K562 (cell line): ENCODE data around the gene CYSRT1. TPM values are rescaled to one million over a fixed set of nuclear protein-coding genes. Genes with fewer than 3 reads are reported as not detected.

ENCODE experiments used
- ATAC-seq: fragments of 200-7000 bp; cut with Tn5 transposase; 3 replicates; pipeline ENCODE4 v1.9.1; 2020; ENCODE audit warnings: moderate library complexity
- BruUV-seq: library from RNA; stranded (reverse); fragments of 400-500 nt; replicated peaks from 2 replicates; lab custom pipeline; 2021; lab: Mats Ljungman, UMichigan
- CTCF ChIA-PET: fragments of 300-600 bp; formaldehyde crosslinking; extraction: SDS; loops from one replicate; lab custom pipeline; 2021; ENCODE audit warnings: low intra/inter-chr PET ratio; lab: Yijun Ruan, JAX
- POLR2A ChIA-PET: fragments of 300-600, 350-650 bp; sonication (Branson Sonifier 250); formaldehyde crosslinking; extraction: SDS; loops from one replicate; lab custom pipeline; 2021; ENCODE audit warnings: antibody characterized with exemption, inconsistent platforms; lab: Yijun Ruan, JAX
- DNase-seq, 4 experiments: peaks; one replicate each; pipeline versions ENCODE4 v3.0.0 to v3.0.0-alpha.2; 2011 to 2018; ENCODE audit warnings: low spot score in 3 of 4, mixed read lengths in 3 of 4; ENCODE audit errors: extremely low read depth in 1 of 4
- FAIRE-seq: peaks from 2 replicates; lab custom pipeline; 2011; peaks lifted over from hg19 to GRCh38; lab: Jason Lieb, UNC
- H2AFZ ChIP-seq: 2 replicates; pipeline ENCODE4 v1.6.0; 2011; ENCODE audit warnings: low read depth, low read length, control low read depth, inconsistent platforms
- H3K27ac ChIP-seq: fragments of 200-600 bp; 3 replicates; pipeline ENCODE4 v1.8.0; 2011; ENCODE audit warnings: low read depth, mild to moderate bottlenecking, control low read depth, inconsistent platforms, low read length, moderate library complexity, mixed read lengths; ENCODE audit errors: extremely low read depth
- H3K27me3 ChIP-seq, 2 experiments: fragments of 300-600 bp in 1 of 2; 2 replicates in 1 of 2; 3 replicates in 1 of 2; pipeline versions ENCODE4 v1.6.0 to v1.8.0; 2011; ENCODE audit warnings: inconsistent platforms in 2 of 2, low read length in 2 of 2, mild to moderate bottlenecking in 1 of 2, mixed read lengths in 1 of 2, moderate library complexity in 1 of 2; ENCODE audit not compliant: control insufficient read depth in 2 of 2, insufficient read depth in 2 of 2
- H3K36me3 ChIP-seq: fragments of 300-600 bp; 3 replicates; pipeline ENCODE4 v1.8.0; 2011; ENCODE audit warnings: mild to moderate bottlenecking, low read length, inconsistent platforms; ENCODE audit not compliant: control insufficient read depth, insufficient read depth
- H3K4me1 ChIP-seq, 2 experiments: fragments of 200-600 bp in 1 of 2; replicated peaks in 1 of 2; 2 replicates in 1 of 2; 3 replicates in 1 of 2; pipeline versions ENCODE4 v1.5.1 to v1.8.0; 2011; ENCODE audit warnings: inconsistent platforms in 2 of 2, low read length in 2 of 2, mild to moderate bottlenecking in 1 of 2, mixed read lengths in 1 of 2, moderate library complexity in 1 of 2; ENCODE audit not compliant: control insufficient read depth in 2 of 2, insufficient read depth in 2 of 2
- H3K4me2 ChIP-seq: 2 replicates; pipeline ENCODE4 v1.6.1; 2011; ENCODE audit warnings: low read length, control low read depth, inconsistent platforms, mixed read lengths; ENCODE audit not compliant: insufficient read depth
- H3K4me3 ChIP-seq: fragments of 200-600 bp; sonication (generic), shearing (Covaris generic); 2 replicates; pipeline ENCODE4 v1.5.1; 2016; ENCODE audit warnings: control low read depth, inconsistent platforms
- H3K79me2 ChIP-seq: fragments of 200-600 bp; 3 replicates; pipeline ENCODE4 v1.8.0; 2011; ENCODE audit warnings: low read length, inconsistent platforms; ENCODE audit not compliant: control insufficient read depth, insufficient read depth
- H3K9ac ChIP-seq, 2 experiments: 2 replicates each; pipeline versions ENCODE4 v1.6.0 to v1.6.1; 2011; ENCODE audit warnings: low read depth in 2 of 2, low read length in 2 of 2, control low read depth in 1 of 2, inconsistent platforms in 1 of 2, mild to moderate bottlenecking in 1 of 2, mixed read lengths in 1 of 2; ENCODE audit not compliant: insufficient read depth in 1 of 2
- H3K9me1 ChIP-seq: one replicate; pipeline ENCODE4 v1.6.0; 2011; ENCODE audit warnings: inconsistent platforms, mild to moderate bottlenecking, low read length, moderate library complexity; ENCODE audit not compliant: control insufficient read depth, insufficient read depth
- H3K9me3 ChIP-seq: replicated peaks from 2 replicates; pipeline ENCODE4 v1.5.1; 2011; ENCODE audit warnings: low read depth, low read length, inconsistent platforms; ENCODE audit not compliant: control insufficient read depth, insufficient read depth
- H4K20me1 ChIP-seq: replicated peaks from 2 replicates; pipeline ENCODE4 v1.6.1; 2011; ENCODE audit warnings: low read length, inconsistent platforms, mixed read lengths; ENCODE audit not compliant: control insufficient read depth, insufficient read depth
- AFF1 ChIP-seq, 2 experiments: fragments of 450-650 bp; IDR thresholded peaks; 2 replicates each; pipeline ENCODE4 v1.6.1; 2018; ENCODE audit warnings: mild to moderate bottlenecking in 2 of 2, low read depth in 1 of 2; ENCODE audit not compliant: partially characterized antibody in 2 of 2
- CHCHD3 ChIP-seq: fragments of 250-450 bp; sonication (Bioruptor Pico); IDR thresholded peaks from 2 replicates; pipeline ENCODE4 v2.1.2; 2022; ENCODE audit warnings: mild to moderate bottlenecking
- KLF13 ChIP-seq: fragments of 450-650 bp; IDR thresholded peaks from 2 replicates; pipeline ENCODE4 v1.6.1; 2016; ENCODE audit warnings: missing genetic modification characterization, low read depth, mild to moderate bottlenecking, missing compliant biosample characterization, moderate library complexity, borderline replicate concordance
- MAX ChIP-seq: sonication (generic); formaldehyde crosslinking; IDR thresholded peaks from 2 replicates; pipeline ENCODE4 v1.9.0; 2022; ENCODE audit warnings: mild to moderate bottlenecking, missing genetic modification reagents
- POLR2G ChIP-seq: fragments of 200-400 bp; formaldehyde crosslinking; IDR thresholded peaks from 2 replicates; pipeline ENCODE4 v1.6.1; 2017; ENCODE audit warnings: low read depth, mild to moderate bottlenecking, antibody characterized with exemption, low read length, moderate library complexity
- RBBP5 ChIP-seq: fragments of 200-600 bp; sonication (generic); IDR thresholded peaks from 2 replicates; pipeline ENCODE4 v1.6.1; 2012; ENCODE audit warnings: borderline replicate concordance, mild to moderate bottlenecking, low read length, control low read depth, inconsistent platforms; ENCODE audit not compliant: insufficient read depth, poor library complexity, severe bottlenecking
- ZNF740 ChIP-seq, 3 experiments: fragments of 200-800 bp in 1 of 3; sonication (Bioruptor generic) in 1 of 3; sonication (generic) in 1 of 3; formaldehyde crosslinking in 1 of 3; IDR thresholded peaks; 2 replicates each; pipeline versions ENCODE4 v1.6.1 to v1.8.0; 2016 to 2022; ENCODE audit warnings: mild to moderate bottlenecking in 2 of 3, missing compliant biosample characterization in 2 of 3, missing genetic modification characterization in 2 of 3, missing genetic modification reagents in 1 of 3
- WGBS: fragments of 100-300 bp; shearing (Covaris generic); methylation state at CpG from one replicate; pipeline ENCODE4 v1.1.6; 2016; ENCODE audit warnings: low coverage, mixed read lengths; ENCODE audit not compliant: insufficient coverage; ENCODE audit errors: missing lambda C conversion rate; 5-methylcytosine and 5-hydroxymethylcytosine counted together
- in situ Hi-C: fragments of 300-500 bp; cut with MboI; formaldehyde crosslinking; loops from 4 replicates; pipeline ENCODE4 v1.15.0; 2018; ENCODE audit warnings: inconsistent platforms, mixed read lengths
- intact Hi-C: fragments of 100-400 bp; cut with micrococcal nuclease; formaldehyde crosslinking; loops from 2 replicates; pipeline ENCODE4 v1.14.2; 2022
- polyA plus RNA-seq, 8 experiments: library from polyadenylated mRNA; depleted of rRNA in 4 of 8; stranded (reverse) in 5 of 8; unstranded in 3 of 8; fragments of >200 nt; fragmentation: Nextera tagmentation in 2 of 8; fragmentation: Illumina TruSeq in 1 of 8; extraction: Ambion mirVana in 2 of 8; extraction: Trizol in 1 of 8; gene quantifications; 2 replicates each; pipeline versions ENCODE4 v1.2.1 to v1.2.3, GENCODE V29; 2011 to 2014; ENCODE audit warnings: inconsistent platforms in 1 of 8, missing spikeins in 1 of 8
- total RNA-seq, 7 experiments: library from RNA; depleted of rRNA in 6 of 7; stranded (reverse); fragments of >200 nt in 6 of 7; fragmentation: Illumina TruSeq in 2 of 7; extraction: Trizol in 2 of 7; gene quantifications; 2 replicates each; pipeline versions ENCODE4 v1.2.1 to v1.2.3, GENCODE V29; 2011 to 2021; ENCODE audit warnings: low replicate concordance in 1 of 7

The CYSRT1 gene
- total and polyA plus RNA-seq, 9 of the 15 experiments (the other 6 are each of a cell fraction or from before 2014, with no cell fraction given), result 0.04 to 1.4 (median 0.42) TPM; not detected in 3

- no peaks in the 10 kb centered on the region for H3K9me3 ChIP-seq
- peaks cover 23 to 100% of the 10 kb centered on the region in 2 experiments for H3K4me1 ChIP-seq
- H2AFZ ChIP-seq, result no peak overlapping the region
- TF ChIP-seq POLR2G, result peak; percentile 17; the same call in 1 of the 2 replicates
- no peak for TF ChIP-seq RBBP5
- H4K20me1 ChIP-seq, result no peaks in the 10 kb centered on the region
- peak overlapping the region in 1 of 2 experiments; percentile 36; a peak in 1 of 4 replicates for H3K9ac ChIP-seq
- no peak overlapping the region for H3K27ac ChIP-seq
- ChIA-PET POLR2A (interaction anchor here (0.5 to 1.1 kb wide), 3 partner anchors 9 to 136 kb away, joined by 3 to 6 read pairs (median 3); partner anchors contain the start of gene TUBB4B), CTCF (no interaction called here)
- FAIRE-seq (no peak), DNase-seq (no peak), ATAC-seq (no peak)
- intact Hi-C loops (no loop called here), in situ Hi-C loops (loop anchor here (25.0 kb wide), 1 partner anchor 445 kb away; the partner anchor contains the start of genes CCDC183 and TMEM141)
- H3K36me3 ChIP-seq, result no peaks in the 10 kb centered on the region
- no peaks in the 10 kb centered on the region for H3K27me3 ChIP-seq
- BruUV-seq, result no TSS peak
- no peak overlapping the region for H3K4me3 ChIP-seq
- H3K9me1 ChIP-seq, result peaks cover 4% of the 10 kb centered on the region
- H3K4me2 ChIP-seq, result no peak overlapping the region
- H3K79me2 ChIP-seq, result no peaks in the 10 kb centered on the region; the same call in 2 of the 3 replicates
- WGBS, result 68% methylated on average over 10 of the region's 10 CpGs
Measured at GRCh38 chr9:137232101-137232500, 7.1 kb downstream of the CYSRT1 start.

GRCh38 chr9:137232510-137232909 is 7.5 kb downstream of the CYSRT1 start:
- ATAC-seq (no peak), FAIRE-seq (no peak), DNase-seq (no peak)
- Histone ChIP-seq H3K9me3 (no peaks in the 10 kb centered on the region), H2AFZ (no peak overlapping the region), H3K27ac (no peak overlapping the region), H3K4me1 (peaks cover 21 to 100% of the 10 kb centered on the region in 2 experiments), H3K9me1 (peaks cover 4% of the 10 kb centered on the region), H3K4me2 (no peak overlapping the region), H3K36me3 (no peaks in the 10 kb centered on the region), H3K4me3 (no peak overlapping the region), H4K20me1 (no peaks in the 10 kb centered on the region), H3K27me3 (no peaks in the 10 kb centered on the region), H3K79me2 (no peaks in the 10 kb centered on the region; the same call in 2 of the 3 replicates), H3K9ac (peak overlapping the region in 1 of 2 experiments; percentile 10; a peak in 1 of 4 replicates)
- WGBS, result 70% methylated on average over 24 of the region's 24 CpGs
- BruUV-seq, result no TSS peak
- in situ Hi-C loops, result loop anchor here (25.0 kb wide), 1 partner anchor 445 kb away; the partner anchor contains the start of genes CCDC183 and TMEM141
- ChIA-PET POLR2A (interaction anchor here (0.5 to 1.1 kb wide), 3 partner anchors 8 to 137 kb away, joined by 3 to 6 read pairs (median 3); partner anchors contain the start of gene TUBB4B), CTCF (no interaction called here)
- intact Hi-C loops, result no loop called here
- TF ChIP-seq AFF1 (IDR thresholded peaks at IDR 0.05; ENCODE audit: low read depth in 1 of 2, partially characterized antibody in 2 of 2) (no peak), POLR2G (peak; percentile 4; the same call in 1 of the 2 replicates), ZNF740 (CRISPR knock-in tag; IDR thresholded peaks at IDR 0.05) (0 out of 2 replicates have a peak, but pooled peaks have one; percentile 21), ZNF740 (tag; IDR thresholded peaks at IDR 0.05) (no peak), CHCHD3 (no peak), KLF13 (no peak), MAX (CRISPR knock-in tag) (peak; percentile 41; the same call in 1 of the 2 replicates)
